IMR-90 (cell line): Measurements from ENCODE around the gene IL18RAP. TPM values are rescaled to one million over a fixed set of nuclear protein-coding genes. Genes with fewer than 3 reads are reported as not detected.

ENCODE experiments used
- ATAC-seq: fragments of 200-7000 bp; cut with Tn5 transposase; 2 replicates; pipeline ENCODE4 v1.9.1; 2020; ENCODE audit warnings: low read depth, mild to moderate bottlenecking, moderate library complexity
- BruUV-seq: library from RNA; stranded (reverse); fragments of 400-500 nt; replicated peaks from 2 replicates; lab custom pipeline; 2021; lab: Mats Ljungman, UMichigan
- CTCF ChIA-PET: fragments of 300-600 bp; formaldehyde crosslinking; extraction: SDS; loops from one replicate; lab custom pipeline; 2021; ENCODE audit warnings: antibody characterized with exemption; lab: Yijun Ruan, JAX
- POLR2A ChIA-PET: fragments of 300-600 bp; sonication (Branson Sonifier 250); formaldehyde crosslinking; loops from one replicate; lab custom pipeline; 2022; ENCODE audit warnings: antibody characterized with exemption; ENCODE audit not compliant: unreplicated experiment; lab: Charles Lee
- DNase-seq: peaks from one replicate; pipeline ENCODE4 v3.0.0; 2013
- H2AFZ ChIP-seq: replicated peaks from 2 replicates; pipeline ENCODE3; 2013; ENCODE audit warnings: low read length, mild to moderate bottlenecking; ENCODE audit not compliant: poor library complexity
- H2AK5ac ChIP-seq: 2 replicates; pipeline ENCODE4 v1.6.1; 2013; ENCODE audit warnings: low read depth, low read length, inconsistent platforms
- H2AK9ac ChIP-seq: replicated peaks from 2 replicates; pipeline ENCODE3; 2013; ENCODE audit warnings: mild to moderate bottlenecking, low read depth, low read length, moderate library complexity; ENCODE audit not compliant: poor library complexity
- H2BK120ac ChIP-seq: 2 replicates; pipeline ENCODE4 v1.6.1; 2013; ENCODE audit warnings: low read depth, low read length, inconsistent platforms
- H2BK15ac ChIP-seq: 3 replicates; pipeline ENCODE4 v1.6.1; 2013; ENCODE audit warnings: low read depth, low read length, inconsistent platforms
- H2BK20ac ChIP-seq: 2 replicates; pipeline ENCODE4 v1.6.1; 2013; ENCODE audit warnings: low read depth, mild to moderate bottlenecking, inconsistent platforms, low read length, moderate library complexity
- H2BK5ac ChIP-seq: 2 replicates; pipeline ENCODE4 v1.6.1; 2013; ENCODE audit warnings: mild to moderate bottlenecking, low read depth, low read length, inconsistent platforms; ENCODE audit not compliant: poor library complexity, severe bottlenecking
- H3K14ac ChIP-seq: replicated peaks from 2 replicates; pipeline ENCODE4 v1.6.1; 2013; ENCODE audit warnings: low read depth, low read length, inconsistent platforms
- H3K18ac ChIP-seq: 2 replicates; pipeline ENCODE4 v1.6.1; 2013; ENCODE audit warnings: low read depth, low read length, control low read depth
- H3K23ac ChIP-seq: 2 replicates; pipeline ENCODE4 v1.6.1; 2013; ENCODE audit warnings: low read depth, low read length, inconsistent platforms
- H3K27ac ChIP-seq: 2 replicates; pipeline ENCODE4 v1.5.1; 2013; ENCODE audit warnings: mild to moderate bottlenecking, control low read depth, low read length; ENCODE audit not compliant: insufficient read depth
- H3K27me3 ChIP-seq: 2 replicates; pipeline ENCODE4 v1.6.1; 2013; ENCODE audit warnings: low read length; ENCODE audit not compliant: control insufficient read depth, insufficient read depth
- H3K36me3 ChIP-seq: 2 replicates; pipeline ENCODE4 v1.6.1; 2013; ENCODE audit warnings: low read length, mixed read lengths; ENCODE audit not compliant: control insufficient read depth, insufficient read depth
- H3K4ac ChIP-seq: 2 replicates; pipeline ENCODE4 v1.6.1; 2013; ENCODE audit warnings: low read depth, low read length, inconsistent platforms
- H3K4me1 ChIP-seq: 2 replicates; pipeline ENCODE4 v1.6.1; 2013; ENCODE audit warnings: low read length, mixed read lengths; ENCODE audit not compliant: control insufficient read depth, insufficient read depth
- H3K4me2 ChIP-seq: 2 replicates; pipeline ENCODE4 v1.6.1; 2013; ENCODE audit warnings: low read depth, mild to moderate bottlenecking, control low read depth, low read length, moderate library complexity
- H3K4me3 ChIP-seq: 2 replicates; pipeline ENCODE4 v1.5.1; 2013; ENCODE audit warnings: low read depth, mild to moderate bottlenecking, control low read depth, low read length, moderate library complexity; ENCODE audit not compliant: insufficient read depth
- H3K56ac ChIP-seq: 2 replicates; pipeline ENCODE4 v1.6.1; 2013; ENCODE audit warnings: low read length, inconsistent platforms; ENCODE audit not compliant: insufficient read depth; ENCODE audit errors: extremely low read depth
- H3K79me1 ChIP-seq, 2 experiments: 2 replicates each; pipeline ENCODE4 v1.6.1; 2013; ENCODE audit warnings: low read length in 2 of 2, inconsistent platforms in 1 of 2, low read depth in 1 of 2
- H3K9ac ChIP-seq: 2 replicates; pipeline ENCODE4 v1.6.1; 2013; ENCODE audit warnings: low read depth, low read length, control low read depth
- H3K9me1 ChIP-seq: 2 replicates; pipeline ENCODE4 v1.6.1; 2013; ENCODE audit warnings: low read length, inconsistent platforms; ENCODE audit not compliant: insufficient read depth
- H3K9me3 ChIP-seq: 2 replicates; pipeline ENCODE4 v1.6.1; 2013; ENCODE audit warnings: low read length; ENCODE audit not compliant: control insufficient read depth, insufficient read depth
- H4K20me1 ChIP-seq: 2 replicates; pipeline ENCODE4 v1.6.1; 2013; ENCODE audit warnings: low read length, inconsistent platforms; ENCODE audit not compliant: insufficient read depth
- H4K5ac ChIP-seq: 2 replicates; pipeline ENCODE4 v1.6.1; 2013; ENCODE audit warnings: mild to moderate bottlenecking, low read depth, low read length, control low read depth
- H4K8ac ChIP-seq, 2 experiments: 2 replicates each; pipeline ENCODE4 v1.6.1; 2013; ENCODE audit warnings: low read depth in 2 of 2, low read length in 2 of 2, control low read depth in 1 of 2, inconsistent platforms in 1 of 2
- H4K91ac ChIP-seq: 2 replicates; pipeline ENCODE4 v1.6.1; 2013; ENCODE audit warnings: low read depth, low read length, inconsistent platforms; ENCODE audit not compliant: insufficient read depth
- BHLHE40 ChIP-seq: fragments of 150-350 bp; IDR thresholded peaks from 2 replicates; pipeline ENCODE4 v1.6.1; 2016; ENCODE audit warnings: mild to moderate bottlenecking, low read depth, low read length
- CEBPB ChIP-seq: IDR thresholded peaks from 2 replicates; pipeline ENCODE4 v1.6.1; 2012; ENCODE audit warnings: low read depth, low read length, improper control_type of control experiment
- CHD1 ChIP-seq: IDR thresholded peaks from 2 replicates; pipeline ENCODE4 v1.6.1; 2012; ENCODE audit warnings: low read depth, low read length, improper control_type of control experiment
- FOS ChIP-seq: fragments of 150-350 bp; IDR thresholded peaks from 2 replicates; pipeline ENCODE4 v1.6.1; 2016; ENCODE audit warnings: low read depth, low read length
- MAFK ChIP-seq: IDR thresholded peaks from 2 replicates; pipeline ENCODE4 v1.6.1; 2012; ENCODE audit warnings: low read depth, low read length, improper control_type of control experiment
- MXI1 ChIP-seq: IDR thresholded peaks from 2 replicates; pipeline ENCODE4 v1.6.1; 2012; ENCODE audit warnings: low read depth, mild to moderate bottlenecking, low read length, moderate library complexity, borderline replicate concordance
- NFE2L2 ChIP-seq: fragments of 150-350 bp; IDR thresholded peaks from 2 replicates; pipeline ENCODE4 v1.6.1; 2016; ENCODE audit warnings: low read depth, mild to moderate bottlenecking, low read length
- POLR2A ChIP-seq: IDR thresholded peaks from 2 replicates; pipeline ENCODE4 v1.6.1; 2012; ENCODE audit warnings: mild to moderate bottlenecking, low read depth, low read length
- RAD21 ChIP-seq: IDR thresholded peaks from 2 replicates; pipeline ENCODE4 v1.6.1; 2012; ENCODE audit warnings: low read length, improper control_type of control experiment
- RCOR1 ChIP-seq: IDR thresholded peaks from 2 replicates; pipeline ENCODE4 v1.6.1; 2012; ENCODE audit warnings: mild to moderate bottlenecking, low read length, improper control_type of control experiment; ENCODE audit not compliant: insufficient replicate concordance
- RFX5 ChIP-seq: IDR thresholded peaks from 2 replicates; pipeline ENCODE4 v1.8.0; 2012; ENCODE audit warnings: low read depth, mild to moderate bottlenecking, low read length, moderate library complexity
- WGBS, 2 experiments: methylation state at CpG; one replicate each; pipeline versions ENCODE4 v1.1.5 to v1.1.7; 2013; ENCODE audit warnings: missing lambda C conversion rate in 2 of 2; ENCODE audit not compliant: insufficient read length in 1 of 2; ENCODE audit errors: extremely low coverage in 2 of 2; 5-methylcytosine and 5-hydroxymethylcytosine counted together
- dilution Hi-C: fragments of 300-500 bp; cut with HindIII; formaldehyde crosslinking; loops from one replicate; pipeline ENCODE4 v1.14.3; 2018; ENCODE audit warnings: low sequenced_read_pairs; ENCODE audit not compliant: unreplicated experiment
- in situ Hi-C: fragments of 300-500 bp; cut with MboI; formaldehyde crosslinking; loops from 3 replicates; pipeline ENCODE4 v1.14.3; 2019; ENCODE audit warnings: low sequenced_read_pairs, inconsistent platforms, mixed read lengths
- intact Hi-C: fragments of 100-400 bp; cut with micrococcal nuclease; formaldehyde crosslinking; loops from 2 replicates; pipeline ENCODE4 v1.10.0; 2022
- polyA plus RNA-seq, 3 experiments: library from polyadenylated mRNA; depleted of rRNA; stranded (reverse); fragments of >200 nt; gene quantifications; 2 replicates each; pipeline ENCODE4 v1.2.3, GENCODE V29; 2012; ENCODE audit warnings: low replicate concordance in 1 of 3
- total RNA-seq: library from RNA; depleted of rRNA; stranded (reverse); fragments of >200 nt; gene quantifications from 2 replicates; pipeline ENCODE4 v1.2.3, GENCODE V29; 2012
- TF ChIP-seq, protein P1 (sequence below): conservative IDR thresholded peaks from 2 replicates; pipeline ENCODE4 v1.5.1; 2012; ENCODE audit warnings: mild to moderate bottlenecking, low read depth, low read length, improper control_type of control experiment
- TF ChIP-seq, protein P2 (sequence below): fragments of 150-350 bp; IDR thresholded peaks from 2 replicates; pipeline ENCODE4 v1.6.1; 2017; ENCODE audit warnings: mild to moderate bottlenecking, antibody characterized with exemption, low read length, low read depth

The IL18RAP gene
- total and polyA plus RNA-seq, 2 of the 4 experiments (the other 2 are of a cell fraction): not detected

DNA sequence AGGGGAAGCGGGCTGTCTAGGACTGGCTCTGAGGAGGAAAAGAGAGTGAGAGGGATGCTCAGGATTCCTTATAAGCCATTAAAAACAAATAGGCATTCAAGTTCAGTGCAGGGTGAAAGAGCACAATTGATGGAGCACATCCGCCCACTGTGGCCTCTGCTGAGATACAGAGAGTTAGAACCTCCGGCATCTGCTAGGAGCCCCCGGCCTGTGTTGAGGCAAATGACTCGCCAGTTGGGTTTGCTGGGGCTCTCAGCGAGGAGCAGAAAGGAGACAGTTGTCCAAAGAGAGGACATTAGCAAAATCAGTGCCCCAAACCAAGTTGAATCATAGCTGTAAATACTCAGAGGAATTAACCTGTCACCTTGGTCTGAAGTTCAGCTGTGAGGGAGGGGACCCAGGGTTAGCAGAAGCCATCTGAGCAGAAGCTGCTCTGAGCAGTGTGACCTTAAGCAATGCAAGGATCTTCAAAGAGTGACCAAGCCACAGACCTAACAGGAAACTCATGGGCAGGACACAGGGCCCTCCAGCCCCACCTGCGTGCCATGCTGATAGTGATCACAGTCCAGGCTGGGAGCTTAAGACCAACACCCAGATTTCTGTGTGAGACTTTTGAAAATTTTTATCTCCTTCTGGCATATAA lies 23.3 kb upstream of the IL18RAP start:
- no peak overlapping the region for H3K23ac ChIP-seq
- WGBS, 2 experiments: 95% methylated on average over 3 of the region's 7 CpGs; no CpG with 5 or more reads in 1 of the 2 experiments
- no peak overlapping the region for H2BK20ac ChIP-seq
- H3K79me1 ChIP-seq: no peaks in the 10 kb centered on the region
- H3K4ac ChIP-seq: no peak overlapping the region
- no peak overlapping the region for H3K9ac ChIP-seq
- in situ Hi-C loops: no loop called here
- no peak overlapping the region for H3K18ac ChIP-seq
- H3K27ac ChIP-seq: no peak overlapping the region
- TF ChIP-seq, protein P1, sequence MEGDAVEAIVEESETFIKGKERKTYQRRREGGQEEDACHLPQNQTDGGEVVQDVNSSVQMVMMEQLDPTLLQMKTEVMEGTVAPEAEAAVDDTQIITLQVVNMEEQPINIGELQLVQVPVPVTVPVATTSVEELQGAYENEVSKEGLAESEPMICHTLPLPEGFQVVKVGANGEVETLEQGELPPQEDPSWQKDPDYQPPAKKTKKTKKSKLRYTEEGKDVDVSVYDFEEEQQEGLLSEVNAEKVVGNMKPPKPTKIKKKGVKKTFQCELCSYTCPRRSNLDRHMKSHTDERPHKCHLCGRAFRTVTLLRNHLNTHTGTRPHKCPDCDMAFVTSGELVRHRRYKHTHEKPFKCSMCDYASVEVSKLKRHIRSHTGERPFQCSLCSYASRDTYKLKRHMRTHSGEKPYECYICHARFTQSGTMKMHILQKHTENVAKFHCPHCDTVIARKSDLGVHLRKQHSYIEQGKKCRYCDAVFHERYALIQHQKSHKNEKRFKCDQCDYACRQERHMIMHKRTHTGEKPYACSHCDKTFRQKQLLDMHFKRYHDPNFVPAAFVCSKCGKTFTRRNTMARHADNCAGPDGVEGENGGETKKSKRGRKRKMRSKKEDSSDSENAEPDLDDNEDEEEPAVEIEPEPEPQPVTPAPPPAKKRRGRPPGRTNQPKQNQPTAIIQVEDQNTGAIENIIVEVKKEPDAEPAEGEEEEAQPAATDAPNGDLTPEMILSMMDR: no peak
- TF ChIP-seq RAD21: no peak
- no peak for TF ChIP-seq RCOR1
- TF ChIP-seq, protein P2, sequence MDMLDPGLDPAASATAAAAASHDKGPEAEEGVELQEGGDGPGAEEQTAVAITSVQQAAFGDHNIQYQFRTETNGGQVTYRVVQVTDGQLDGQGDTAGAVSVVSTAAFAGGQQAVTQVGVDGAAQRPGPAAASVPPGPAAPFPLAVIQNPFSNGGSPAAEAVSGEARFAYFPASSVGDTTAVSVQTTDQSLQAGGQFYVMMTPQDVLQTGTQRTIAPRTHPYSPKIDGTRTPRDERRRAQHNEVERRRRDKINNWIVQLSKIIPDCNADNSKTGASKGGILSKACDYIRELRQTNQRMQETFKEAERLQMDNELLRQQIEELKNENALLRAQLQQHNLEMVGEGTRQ: no peak
- TF ChIP-seq BHLHE40: no peak
- TF ChIP-seq FOS: no peak
- TF ChIP-seq NFE2L2: no peak
- TF ChIP-seq CEBPB: no peak
- TF ChIP-seq MAFK: no peak
- TF ChIP-seq POLR2A: no peak
- no peak for TF ChIP-seq CHD1
- no peak for TF ChIP-seq MXI1
- TF ChIP-seq RFX5: no peak
- ChIA-PET CTCF (no interaction called here), POLR2A (no interaction called here)
- H3K4me2 ChIP-seq: no peak overlapping the region
- no peak overlapping the region for H2BK120ac ChIP-seq
- BruUV-seq: no TSS peak
- H3K4me1 ChIP-seq: no peaks in the 10 kb centered on the region
- no peak overlapping the region for H2AK9ac ChIP-seq
- no peaks in the 10 kb centered on the region for H4K20me1 ChIP-seq
- no peak overlapping the region for H4K5ac ChIP-seq
- H3K14ac ChIP-seq: no peak overlapping the region
- DNase-seq (no peak), ATAC-seq (no peak)
- no peaks in the 10 kb centered on the region for H3K9me3 ChIP-seq
- dilution Hi-C loops: no loop called here
- H3K9me1 ChIP-seq: no peaks in the 10 kb centered on the region
- H2BK5ac ChIP-seq: no peak overlapping the region
- H3K36me3 ChIP-seq: no peaks in the 10 kb centered on the region
- H4K91ac ChIP-seq: no peak overlapping the region
- intact Hi-C loops: no loop called here
- no peak overlapping the region for H2AFZ ChIP-seq
- H2BK15ac ChIP-seq: no peak overlapping the region
- H3K4me3 ChIP-seq: no peak overlapping the region
- no peak overlapping the region for H3K56ac ChIP-seq
- no peak overlapping the region for H2AK5ac ChIP-seq
- H4K8ac ChIP-seq: no peak overlapping the region
- H3K27me3 ChIP-seq: no peaks in the 10 kb centered on the region; the same call in 1 of the 2 replicates
